HepG2 (cell line): ENCODE data around the gene CTAG1A. TPM values are rescaled to one million over a fixed set of nuclear protein-coding genes. Genes with fewer than 3 reads are reported as not detected.

ENCODE experiments used
- ARID5B ChIP-seq: IDR thresholded peaks from 2 replicates; pipeline ENCODE4 v1.4.0; 2020; ENCODE audit warnings: mild to moderate bottlenecking, missing genetic modification reagents
- CBX5 ChIP-seq: sonication (generic); formaldehyde crosslinking; IDR thresholded peaks from 2 replicates; pipeline ENCODE4 v1.4.0; 2020; ENCODE audit warnings: missing genetic modification reagents, borderline replicate concordance
- CCAR2 ChIP-seq: fragments of 200-400 bp; formaldehyde crosslinking; optimal IDR thresholded peaks from 2 replicates; pipeline ENCODE3; 2018; ENCODE audit warnings: low read depth, mild to moderate bottlenecking, low read length, moderate library complexity
- CREBL2 ChIP-seq: sonication (generic); formaldehyde crosslinking; IDR thresholded peaks from 2 replicates; pipeline ENCODE4 v1.8.1; 2023; ENCODE audit warnings: missing genetic modification reagents, mild to moderate bottlenecking, borderline replicate concordance
- GLI4 ChIP-seq: sonication (generic); formaldehyde crosslinking; IDR thresholded peaks from 2 replicates; pipeline ENCODE4 v1.5.1; 2020; ENCODE audit warnings: missing genetic modification reagents, mild to moderate bottlenecking, moderate library complexity, borderline replicate concordance
- GZF1 ChIP-seq: sonication (generic); formaldehyde crosslinking; IDR thresholded peaks from 2 replicates; pipeline ENCODE4 v1.5.1; 2020; ENCODE audit warnings: mild to moderate bottlenecking, missing genetic modification reagents
- HOXA7 ChIP-seq: sonication (generic); formaldehyde crosslinking; IDR thresholded peaks from 2 replicates; pipeline ENCODE4 v1.8.1; 2022; ENCODE audit warnings: mild to moderate bottlenecking, missing genetic modification reagents, moderate library complexity
- IRX3 ChIP-seq: sonication (generic); formaldehyde crosslinking; IDR thresholded peaks from 2 replicates; pipeline ENCODE4 v1.8.1; 2023; ENCODE audit warnings: mild to moderate bottlenecking, low read depth, missing genetic modification reagents, borderline replicate concordance
- LBX2 ChIP-seq: sonication (generic); formaldehyde crosslinking; IDR thresholded peaks from 2 replicates; pipeline ENCODE4 v1.5.0; 2020; ENCODE audit warnings: missing genetic modification reagents, mild to moderate bottlenecking, borderline replicate concordance
- MAF1 ChIP-seq: sonication (generic); formaldehyde crosslinking; IDR thresholded peaks from 2 replicates; pipeline ENCODE4 v1.5.0; 2020; ENCODE audit warnings: missing genetic modification reagents, borderline replicate concordance
- NR2F1 ChIP-seq, 2 experiments: fragments of 450-650 bp in 1 of 2; formaldehyde crosslinking in 1 of 2; IDR thresholded peaks; 2 replicates each; pipeline versions ENCODE4 v1.5.0 to v1.6.1; 2016 to 2020; ENCODE audit warnings: mild to moderate bottlenecking in 1 of 2, missing compliant biosample characterization in 1 of 2, missing genetic modification reagents in 1 of 2, moderate library complexity in 1 of 2
- POLR2A ChIP-seq, 2 experiments: IDR thresholded peaks; 2 replicates each; pipeline ENCODE4 v1.6.1; 2011; ENCODE audit warnings: low read depth in 2 of 2, low read length in 2 of 2, mild to moderate bottlenecking in 1 of 2, moderate library complexity in 1 of 2; ENCODE audit not compliant: insufficient read depth in 1 of 2
- SETDB1 ChIP-seq: sonication (generic); formaldehyde crosslinking; IDR thresholded peaks from 2 replicates; pipeline ENCODE4 v1.5.1; 2020; ENCODE audit warnings: missing genetic modification reagents, mild to moderate bottlenecking, borderline replicate concordance
- THAP8 ChIP-seq: sonication (generic); formaldehyde crosslinking; IDR thresholded peaks from 2 replicates; pipeline ENCODE4 v1.5.1; 2020; ENCODE audit warnings: missing genetic modification reagents, mild to moderate bottlenecking, borderline replicate concordance
- ZFYVE20 ChIP-seq: sonication (generic); formaldehyde crosslinking; IDR thresholded peaks from 2 replicates; pipeline ENCODE4 v1.8.0; 2023; ENCODE audit warnings: low read depth, mild to moderate bottlenecking, moderate library complexity, missing genetic modification reagents, borderline replicate concordance
- ZIK1 ChIP-seq: sonication (generic); formaldehyde crosslinking; IDR thresholded peaks from 2 replicates; pipeline ENCODE4 v1.5.0; 2020; ENCODE audit warnings: mild to moderate bottlenecking, low read depth, missing genetic modification reagents, borderline replicate concordance
- ZNF609 ChIP-seq: sonication (generic); formaldehyde crosslinking; IDR thresholded peaks from 2 replicates; pipeline ENCODE4 v1.4.0; 2020; ENCODE audit warnings: mild to moderate bottlenecking, missing genetic modification reagents, borderline replicate concordance
- ZNF660 ChIP-seq: sonication (generic); formaldehyde crosslinking; IDR thresholded peaks from 2 replicates; pipeline ENCODE4 v1.5.1; 2020; ENCODE audit warnings: mild to moderate bottlenecking, low read depth, missing genetic modification reagents, borderline replicate concordance
- polyA plus RNA-seq, 8 experiments: library from polyadenylated mRNA; depleted of rRNA in 3 of 8; stranded (reverse) in 7 of 8; unstranded in 1 of 8; fragments of >200 nt; fragmentation: Illumina TruSeq in 4 of 8; extraction: Trizol in 4 of 8; gene quantifications; 2 replicates each; pipeline versions ENCODE4 v1.2.1 to v1.2.3, GENCODE V29; 2011 to 2016; ENCODE audit warnings: low read depth in 4 of 8, missing spikeins in 1 of 8, mixed read lengths in 1 of 8; ENCODE audit not compliant: insufficient read depth in 1 of 8
- total RNA-seq, 5 experiments: library from RNA; depleted of rRNA; stranded (reverse); fragments of >200 nt; fragmentation: Illumina TruSeq; extraction: Trizol; gene quantifications; 2 replicates each; pipeline ENCODE4 v1.2.3, GENCODE V29; 2016; ENCODE audit warnings: low read depth in 1 of 5

The CTAG1A gene
- total and polyA plus RNA-seq, 2 of the 13 experiments (the other 11 are each of a cell fraction or from before 2014, with no cell fraction given) = not detected

- TF ChIP-seq CCAR2 (no peak), GLI4 (CRISPR knock-in tag) (no peak; the same call in 1 of the 2 replicates), ARID5B (CRISPR knock-in tag) (peak; percentile 69), CBX5 (no peak), GZF1 (no peak), THAP8 (CRISPR knock-in tag) (no peak), ZNF609 (no peak), IRX3 (CRISPR knock-in tag) (no peak), ZNF660 (CRISPR knock-in tag) (no peak), HOXA7 (CRISPR knock-in tag) (no peak), SETDB1 (CRISPR knock-in tag) (no peak), NR2F1 (CRISPR knock-in tag; IDR thresholded peaks at IDR 0.05) (peak in 1 of 2 experiments; percentile 32; a peak in 1 of 4 replicates), MAF1 (CRISPR knock-in tag) (no peak), LBX2 (CRISPR knock-in tag) (no peak), ZIK1 (no peak), CREBL2 (CRISPR knock-in tag) (no peak), POLR2A (IDR thresholded peaks at IDR 0.05; ENCODE audit: insufficient read depth in 1 of 2, low read depth in 2 of 2, low read length in 2 of 2) (peak in 1 of 2 experiments; percentile 83; a peak in 2 of 4 replicates), ZFYVE20 (CRISPR knock-in tag) (no peak)
These were observed 43.9 kb upstream of the CTAG1A start (continued) for GRCh38 chrX:154540897-154541535.
